GM23248 (cell line): Measurements from ENCODE around the gene TMEM139.

Source experiments
- EZH2 ChIP-seq: fragments of 200-600 bp; sonication (generic); IDR thresholded peaks from 2 replicates; pipeline ENCODE4 v1.6.1; 2018; ENCODE audit warnings: antibody characterized with exemption, mild to moderate bottlenecking; ENCODE audit not compliant: insufficient read depth, poor library complexity, severe bottlenecking
- EZH2phosphoT487 ChIP-seq: fragments of 200-600 bp; sonication (generic); IDR thresholded peaks from 2 replicates; pipeline ENCODE4 v1.6.1; 2018; ENCODE audit warnings: antibody characterized with exemption, moderate library complexity, mild to moderate bottlenecking, low read depth; ENCODE audit not compliant: insufficient read depth

DNA sequence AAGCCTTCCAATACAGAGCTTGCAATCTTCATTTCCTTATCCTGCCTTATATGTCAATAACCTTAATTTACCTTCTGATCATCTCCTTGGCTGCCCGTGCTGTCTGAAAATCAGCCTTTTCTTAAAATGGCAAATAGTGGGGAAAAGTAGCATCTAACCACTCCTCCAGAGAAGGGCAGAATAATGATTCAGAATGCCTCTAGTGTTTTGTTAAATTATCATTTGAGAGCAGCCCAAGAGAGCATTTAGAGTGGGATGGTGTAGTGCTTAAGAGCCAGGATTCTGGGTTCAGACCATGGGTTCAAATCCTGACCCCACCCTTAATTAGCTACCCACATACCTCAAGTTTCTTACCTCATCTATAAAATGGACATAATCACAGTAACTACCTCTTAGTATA, 4.6 kb upstream of the TMEM139 start:
- TF ChIP-seq EZH2 (no peak), EZH2phosphoT487 (no peak)
